Heart left ventricle (tissue), 13 donors: ENCODE data around the gene CNTLN.

Source experiments
- CTCF ChIP-seq, 12 donors: fragments of 200-600 bp; sonication (generic) in 4 of 12; IDR thresholded peaks; one replicate each; pipeline versions ENCODE4 v1.5.0 to v1.8.0; 2018 to 2022; ENCODE audit warnings: antibody characterized with exemption in 12 of 12, mild to moderate bottlenecking in 5 of 12
- POLR2A ChIP-seq, 2 donors: fragments of 450-650 bp; IDR thresholded peaks; one replicate each; pipeline ENCODE4 v1.6.1; 2017; ENCODE audit warnings: antibody characterized with exemption in 2 of 2, mild to moderate bottlenecking in 2 of 2, moderate library complexity in 2 of 2
- donor health status: ischemic (EF 13 %, LVEDD 7.1; RV severe dilation, severe dysfunction).
- donor health status: DM: no; HTN: yes; CAD: no.
- donor health status: DM: no; HTN: no; CAD: no.
- donor health status: ischemic (EF 25% LVEDD 6.9; RV normal size, moderate dysfunction).
- donor health status: ischemic (EF 25% LVEDD 5.7; RV mildly dilated, moderate dysfunction).
- donor health status: ischemic (EF 35%, LVEDD 5.7; RV mildly dilated, moderate dysfunction).
- donor health status: nonischemic (EF 11% LVEDD 7.7; RV severe dilation, severe dysfunction).
- donor health status: DM: yes; HTN: yes; CAD: no.
- donor health status: PGD.
- donor health status: ischemic (EF 29% LVEDD 5.4; RV normal size, mild dysfunction).
- donor health status: nonischemic (EF 23%, LVEDD 6.1; RV moderate dilation, normal function).

- TF ChIP-seq POLR2A (IDR thresholded peaks at IDR 0.05) (no peak), CTCF (IDR thresholded peaks at IDR 0.05) (no peak)
These were observed 226.5 kb downstream of the CNTLN start for GRCh38 chr9:17361378-17361777.
